CD4-positive, alpha-beta T cell treated with Interleukin-6 at 100 ng/mL for 8 hours (primary cell): ENCODE data around the gene MFRP.
A peak's percentile ranks its signal among the peaks of the same experiment; 100 is the strongest.

Source experiments
- DNase-seq: peaks from one replicate; pipeline ENCODE4 v3.0.0-alpha.2; 2020; ENCODE audit warnings: mixed read lengths, low spot score

Gene MFRP

DNA sequence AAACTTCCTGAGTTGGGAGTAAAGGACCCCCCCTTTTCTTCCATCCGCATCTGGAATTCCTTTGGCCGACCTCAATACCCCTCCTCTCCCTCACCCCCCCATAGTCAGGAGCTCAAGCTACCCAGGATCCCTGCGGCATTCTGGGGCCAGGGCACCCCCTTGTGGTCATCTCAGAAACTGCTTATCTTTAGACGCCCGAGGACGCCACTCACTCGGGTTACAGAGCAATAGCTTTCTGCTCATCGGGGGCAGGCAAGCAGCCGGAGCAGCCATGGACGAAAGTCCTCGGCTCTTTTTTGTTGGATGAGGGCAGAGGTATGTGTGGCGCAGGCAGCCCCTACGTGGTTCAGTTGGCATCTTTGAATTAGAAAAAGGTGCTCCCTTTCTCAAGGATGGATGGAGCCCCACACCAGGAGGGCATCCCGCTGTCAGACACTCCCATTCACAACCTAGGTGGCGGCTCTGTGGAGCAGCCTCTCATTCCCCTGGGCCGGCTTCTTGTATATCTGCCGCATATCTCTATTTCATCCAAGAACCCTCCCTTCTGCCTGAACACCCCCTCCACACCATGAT, 8.1 kb downstream of the MFRP start:
- peak; percentile 61 for DNase-seq

GRCh38 chr11:119337581-119338317, 8.8 kb downstream of the MFRP start:
- no peak for DNase-seq

DNA sequence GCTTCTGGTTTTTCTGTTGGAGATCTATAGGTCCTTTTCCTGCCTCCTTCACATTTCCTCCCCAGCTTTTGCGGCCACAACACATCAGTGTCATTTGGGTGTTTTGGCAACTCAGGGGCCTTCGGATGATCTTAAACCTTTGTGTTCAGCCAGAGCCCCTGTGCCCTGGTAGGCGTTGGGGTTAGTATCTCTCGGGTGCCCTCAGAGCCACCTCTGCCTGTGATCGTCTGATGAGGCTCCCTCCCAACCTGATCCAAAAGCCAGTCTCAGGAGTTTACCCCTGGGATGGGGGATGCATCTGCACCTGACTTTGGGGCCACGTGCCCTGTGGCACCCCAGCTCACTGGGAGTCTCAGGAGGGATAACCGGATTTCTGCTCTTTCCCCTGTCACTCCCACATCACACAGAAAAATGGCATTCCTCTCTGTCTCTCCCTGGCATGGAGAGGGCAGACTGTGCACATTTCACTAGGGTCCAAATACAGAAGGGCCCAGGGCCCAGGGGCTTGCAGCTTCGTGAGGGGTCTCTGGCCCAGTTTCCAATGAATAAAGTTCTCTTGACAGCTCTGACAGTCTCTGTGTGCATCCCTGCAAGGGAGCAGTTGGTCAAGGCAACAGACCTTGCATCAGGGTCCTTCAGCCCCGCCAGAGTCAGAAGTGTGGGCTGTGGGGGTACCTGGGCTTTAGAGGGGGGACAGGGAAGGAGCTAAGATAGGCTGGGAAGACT, 9.6 kb downstream of the MFRP start:
- DNase-seq: no peak

DNA sequence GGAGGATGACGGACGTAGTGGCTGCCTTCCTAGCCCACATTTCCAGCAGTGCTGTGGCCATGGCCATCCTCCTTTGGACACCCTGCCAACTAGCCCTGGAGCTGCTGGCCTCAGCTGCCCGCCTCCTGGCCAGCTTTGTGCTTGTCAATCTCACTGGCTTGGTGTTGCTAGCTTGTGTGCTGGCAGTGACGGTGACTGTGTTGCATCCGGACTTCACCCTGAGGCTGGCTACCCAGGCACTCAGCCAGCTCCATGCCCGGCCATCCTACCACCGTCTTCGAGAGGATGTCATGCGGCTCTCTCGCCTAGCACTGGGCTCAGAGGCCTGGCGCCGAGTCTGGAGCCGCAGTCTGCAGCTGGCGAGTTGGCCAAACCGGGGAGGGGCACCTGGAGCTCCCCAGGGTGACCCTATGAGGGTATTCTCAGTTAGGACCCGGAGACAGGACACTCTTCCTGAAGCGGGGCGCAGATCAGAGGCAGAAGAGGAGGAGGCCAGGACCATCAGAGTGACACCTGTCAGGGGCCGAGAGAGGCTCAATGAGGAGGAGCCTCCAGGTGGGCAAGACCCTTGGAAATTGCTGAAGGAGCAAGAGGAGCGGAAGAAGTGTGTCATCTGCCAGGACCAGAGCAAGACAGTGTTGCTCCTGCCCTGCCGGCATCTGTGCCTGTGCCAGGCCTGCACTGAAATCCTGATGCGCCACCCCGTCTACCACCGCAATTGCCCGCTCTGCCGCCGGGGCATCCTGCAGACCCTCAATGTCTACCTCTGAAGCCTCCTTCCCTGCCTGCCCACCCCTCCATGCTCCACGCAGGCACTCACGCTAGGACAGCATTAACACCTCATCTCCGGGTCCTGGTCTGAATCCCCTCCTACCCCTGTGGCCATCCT, 10.6 kb downstream of the MFRP start:
- DNase-seq: no peak

DNA sequence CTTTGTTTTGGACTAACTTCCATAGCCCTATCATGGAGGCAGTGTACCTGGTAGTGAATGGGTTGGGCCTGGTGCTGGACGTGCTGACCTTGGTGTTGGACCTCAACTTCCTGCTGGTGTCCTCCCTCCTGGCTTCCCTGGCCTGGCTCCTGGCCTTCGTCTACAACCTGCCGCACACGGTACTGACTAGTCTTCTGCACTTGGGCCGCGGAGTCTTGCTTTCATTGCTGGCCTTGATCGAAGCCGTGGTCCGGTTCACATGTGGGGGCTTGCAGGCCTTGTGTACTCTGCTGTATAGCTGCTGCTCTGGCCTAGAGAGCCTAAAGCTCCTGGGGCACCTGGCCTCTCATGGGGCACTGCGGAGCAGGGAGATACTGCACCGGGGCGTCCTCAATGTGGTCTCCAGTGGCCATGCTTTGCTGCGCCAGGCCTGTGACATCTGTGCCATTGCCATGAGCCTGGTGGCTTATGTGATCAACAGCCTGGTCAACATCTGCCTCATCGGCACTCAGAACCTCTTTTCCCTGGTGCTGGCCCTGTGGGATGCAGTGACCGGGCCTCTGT, 11.3 kb downstream of the MFRP start:
- DNase-seq: no peak

DNA sequence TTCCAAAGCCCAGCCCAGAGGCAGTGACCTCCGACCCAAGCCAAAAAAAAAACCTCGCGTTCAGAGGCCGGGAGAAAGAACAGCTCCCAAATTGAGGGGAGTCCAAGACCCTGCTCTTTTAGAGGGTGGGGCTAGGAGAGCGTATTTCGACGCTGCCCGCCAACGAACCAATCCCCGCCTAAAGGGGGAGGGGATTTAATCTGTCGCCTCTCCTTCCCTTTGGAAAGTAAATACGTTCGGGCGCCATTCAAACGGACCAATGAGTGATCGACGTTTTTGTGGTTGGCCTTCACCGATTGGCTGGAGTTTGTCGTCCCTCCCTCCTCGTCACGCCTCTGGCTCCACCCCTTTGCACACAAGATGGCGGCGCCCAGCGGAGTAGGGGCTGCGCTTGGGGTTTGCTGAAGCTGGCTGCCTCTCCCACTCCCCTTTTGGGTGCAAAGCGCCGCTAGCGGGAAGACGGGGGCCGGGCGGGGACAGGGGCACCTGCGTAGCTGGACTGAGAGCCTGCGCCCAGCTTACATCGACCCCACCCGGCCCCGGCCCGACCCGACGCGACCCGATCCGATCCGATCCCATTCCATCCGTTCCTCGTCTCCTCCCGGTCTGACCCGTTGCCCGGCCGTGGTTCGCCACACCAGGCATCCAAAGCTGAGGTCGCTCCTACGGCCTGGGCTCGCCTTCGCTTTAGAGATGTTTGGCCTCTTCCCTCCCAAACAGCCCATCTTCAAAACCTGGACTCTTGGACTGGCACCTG, 12.2 kb downstream of the MFRP start, which contains the start of gene RNF26:
Gene RNF26 (plus strand): TSS at position 354 of the 757 bp plus-strand sequence. CDS start 596 bp downstream, outside the sequence.
- peak; percentile 95 for DNase-seq

DNA sequence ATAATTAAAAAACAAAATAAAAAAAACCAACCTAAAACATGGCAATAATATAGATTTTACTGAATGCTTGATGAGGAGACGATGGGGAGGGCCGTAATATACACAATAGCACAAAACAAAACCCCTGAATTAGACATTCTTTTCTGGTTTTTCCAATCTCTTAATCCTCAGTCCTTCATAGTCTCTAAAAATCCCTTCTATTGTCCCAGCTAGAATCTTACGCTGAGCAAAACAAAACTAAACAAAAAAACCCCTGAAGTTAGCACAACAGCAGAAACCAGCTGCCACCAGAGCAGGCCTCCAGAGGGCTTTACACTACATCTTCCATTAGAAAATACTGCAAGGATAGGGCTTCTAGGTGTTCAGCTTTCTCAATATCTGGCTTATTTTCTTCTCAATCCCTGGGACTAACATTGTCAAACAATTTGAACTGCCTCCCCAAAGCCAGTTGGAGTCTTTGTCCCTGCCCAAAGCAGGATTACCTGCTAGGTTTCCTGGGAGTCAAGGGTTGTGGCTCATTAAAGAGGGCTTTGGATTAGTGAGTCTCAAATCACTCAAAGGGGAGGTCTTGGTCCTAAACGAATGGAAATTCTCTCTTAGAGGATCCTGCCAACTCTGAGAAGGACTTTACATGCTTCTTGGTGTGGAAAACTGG, 14.3 kb downstream of the MFRP start:
- no peak for DNase-seq

GRCh38 chr11:119330237-119330636, 16.3 kb downstream of the MFRP start:
- DNase-seq: no peak

DNA sequence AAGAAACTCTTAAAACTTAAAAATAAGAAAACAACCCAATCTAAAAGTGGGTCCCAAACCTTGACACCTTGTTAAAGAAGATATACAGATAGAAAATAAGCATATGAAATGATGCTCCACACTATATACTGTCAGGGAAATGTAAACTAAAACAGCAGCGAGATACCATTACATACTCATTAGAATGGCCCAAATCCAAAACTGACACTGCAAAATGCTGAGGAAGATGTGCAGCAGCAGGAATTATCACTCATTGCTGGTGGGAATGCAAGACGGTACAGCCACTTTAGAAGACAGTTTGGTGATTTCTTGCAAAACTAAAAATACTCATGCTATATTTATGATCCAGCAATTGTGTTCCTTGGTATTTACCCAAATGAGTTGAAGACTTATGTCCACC, 17.2 kb downstream of the MFRP start:
- no peak for DNase-seq

DNA sequence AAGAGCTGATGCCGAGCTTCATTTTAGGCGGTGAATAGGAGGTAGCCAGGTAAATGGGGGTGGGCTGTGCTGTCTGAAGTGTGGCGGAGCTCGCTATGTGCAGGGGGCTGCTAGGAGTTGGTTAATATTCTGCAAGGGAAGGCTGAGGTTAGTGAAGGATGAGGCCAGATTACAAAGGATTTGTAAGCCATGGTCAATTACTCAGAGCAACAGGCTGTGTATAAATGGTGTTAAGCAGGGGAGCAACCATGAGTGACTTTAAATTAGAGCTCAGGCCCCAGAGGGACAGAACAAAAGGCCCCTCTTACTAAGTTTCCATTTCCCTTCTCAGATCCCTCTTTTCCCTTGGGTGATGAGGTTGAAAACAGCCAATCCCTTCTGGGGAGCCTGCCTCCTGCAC, 22.3 kb downstream of the MFRP start:
- no peak for DNase-seq

DNA sequence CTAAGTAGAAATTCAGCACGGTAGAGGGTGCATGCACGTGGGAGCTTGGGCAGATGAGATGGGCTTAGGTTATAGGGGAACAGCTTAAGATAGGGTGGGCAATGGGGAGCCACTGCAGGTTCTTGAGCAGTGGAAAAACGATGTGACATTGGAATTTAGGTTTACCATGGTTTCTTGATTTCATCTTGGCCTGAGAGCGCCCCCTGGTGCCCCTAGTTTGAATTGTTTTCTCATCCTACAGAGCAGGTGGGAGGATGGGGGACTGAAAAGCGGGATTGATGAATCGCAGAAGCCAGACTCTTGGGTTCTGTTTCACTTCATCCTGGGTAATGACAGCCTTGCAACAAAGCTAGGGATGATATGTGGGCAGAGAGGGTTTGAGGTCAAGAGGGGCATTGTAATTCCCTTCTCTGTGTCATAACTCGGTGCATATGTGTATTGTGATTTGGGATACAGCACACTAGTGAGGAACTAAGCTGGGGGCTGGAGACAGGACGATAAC, 22.9 kb downstream of the MFRP start:
- DNase-seq: peak; percentile 67

DNA sequence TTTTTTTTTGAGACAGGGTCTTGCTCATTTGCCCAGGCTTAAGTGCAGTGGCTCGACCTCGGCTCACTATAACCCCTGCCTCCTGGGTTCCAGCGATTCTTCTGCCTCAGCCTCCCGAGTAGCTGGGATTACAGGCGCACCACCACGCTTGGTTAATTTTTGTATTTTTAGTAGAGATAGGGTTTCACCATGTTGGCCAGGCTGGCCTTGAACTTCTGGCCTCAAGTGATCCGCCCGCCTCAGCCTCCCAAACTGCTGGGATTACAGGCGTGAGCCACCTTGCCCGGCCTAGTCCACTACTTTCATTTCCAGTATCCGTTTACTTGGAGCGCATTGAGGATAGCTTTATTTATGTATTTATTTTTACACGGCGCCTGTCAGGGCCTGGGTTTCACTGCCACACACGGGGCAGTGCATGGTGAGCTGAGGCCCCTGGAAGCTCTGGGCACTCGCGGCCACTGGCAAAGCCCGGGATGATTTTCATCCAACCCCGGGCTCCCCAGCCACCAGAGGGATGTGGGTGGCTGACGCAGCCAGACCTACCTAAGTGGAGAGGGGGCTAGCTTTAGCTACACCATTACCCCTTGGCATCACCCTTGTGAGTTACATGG, 23.5 kb downstream of the MFRP start:
- no peak for DNase-seq

DNA sequence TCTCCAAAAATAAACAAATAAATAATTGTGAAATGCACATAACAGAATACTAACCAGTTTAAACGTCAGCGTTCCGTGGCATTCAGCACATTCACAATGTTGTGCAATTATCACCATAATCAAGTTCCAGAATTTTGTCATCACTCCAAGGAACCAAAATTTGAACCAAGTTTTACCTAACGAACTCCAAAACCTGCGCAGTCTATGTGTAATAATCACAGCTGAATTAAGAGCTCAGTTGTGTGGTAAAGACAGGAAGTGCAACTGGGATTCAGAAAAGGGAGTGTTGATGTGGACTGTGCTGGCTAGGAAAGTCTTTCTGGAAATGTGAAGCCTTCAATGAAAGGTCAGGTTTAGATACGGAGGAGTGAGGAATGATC, 24.2 kb downstream of the MFRP start:
- no peak for DNase-seq

- peak; percentile 40 for DNase-seq
These were observed 25.6 kb downstream of the MFRP start for GRCh38 chr11:119320776-119321524.

- DNase-seq: no peak
These were observed 26.2 kb downstream of the MFRP start for GRCh38 chr11:119320240-119320775.

DNA sequence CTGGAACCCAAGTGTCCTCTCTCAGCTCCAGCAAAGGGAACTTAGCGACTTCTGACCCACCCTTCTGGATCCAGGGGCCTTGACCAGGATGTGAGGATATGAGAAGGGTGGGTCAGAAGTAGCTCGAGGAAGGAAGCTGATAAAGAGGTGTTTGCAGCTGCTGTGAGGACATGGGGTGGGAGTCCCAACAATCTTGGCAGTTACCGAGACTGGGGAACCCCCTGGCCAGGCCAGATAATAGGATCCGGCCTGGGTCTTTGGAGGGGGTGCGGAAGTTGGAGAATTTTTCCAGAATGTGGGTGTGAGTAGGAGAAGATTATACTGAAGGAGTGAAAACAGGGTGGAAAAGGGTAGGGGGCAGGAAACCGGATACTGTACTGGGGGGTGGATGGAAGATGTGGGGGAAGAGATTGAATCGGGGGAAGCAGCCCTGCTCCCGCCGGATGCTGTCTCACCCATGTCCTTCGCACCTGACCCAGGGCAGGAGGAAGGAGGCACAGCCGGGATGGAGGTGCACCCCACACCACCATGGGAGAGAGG, 26.7 kb downstream of the MFRP start:
- DNase-seq: no peak

DNA sequence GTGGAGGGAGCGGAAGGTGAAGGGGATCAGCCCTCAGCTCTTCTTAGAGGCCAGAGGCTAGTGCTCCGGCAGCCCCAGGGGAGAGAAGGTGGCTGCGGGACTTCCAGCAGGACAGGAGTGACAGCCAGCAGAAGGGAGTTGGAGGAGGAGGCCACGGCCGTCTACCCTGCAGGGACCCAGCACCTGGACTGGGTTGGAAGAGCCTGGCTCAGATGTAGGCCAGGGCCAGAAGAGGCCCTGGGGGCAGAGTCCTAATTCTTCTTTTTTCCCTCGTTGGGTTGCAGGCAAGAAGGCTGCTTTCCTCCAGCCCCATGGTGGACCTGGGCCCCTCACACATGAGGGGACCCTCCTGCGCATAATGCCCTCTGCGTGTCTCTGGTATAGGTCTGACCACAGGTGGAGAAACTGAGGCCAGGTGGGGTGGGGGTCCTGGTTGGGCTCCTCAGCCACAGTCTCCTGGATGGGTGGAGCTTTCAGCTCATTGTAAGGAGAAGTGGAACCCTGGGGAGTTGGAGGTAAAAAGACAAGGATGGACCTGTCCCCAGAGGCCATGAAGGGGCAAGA, 27.3 kb downstream of the MFRP start:
- DNase-seq: no peak
